Measurements from ENCODE around the gene KCNG2. TPM values are rescaled to one million over a fixed set of nuclear protein-coding genes. Genes with fewer than 3 reads are reported as not detected.
A peak's percentile ranks its signal among the peaks of the same experiment; 100 is the strongest.

KCNG2 gene
- total RNA-seq, 2 experiments from 2014 or later = not detected

GRCh38 chr18:79819064-79819967 lies 21.6 kb downstream of the KCNG2 start:
- H3K4me1 Mint-ChIP-seq (ENCODE audit: low read depth) = peaks cover 4% of the 10 kb centered on the region
- CTCF ChIA-PET = no interaction called here
- H3K27ac Mint-ChIP-seq = no peak overlapping the region
- intact Hi-C loops (cut with micrococcal nuclease) = no loop called here
- no peaks in the 10 kb centered on the region for H3K27me3 Mint-ChIP-seq
- DNase-seq = no peak
- TF ChIP-seq, protein P1, sequence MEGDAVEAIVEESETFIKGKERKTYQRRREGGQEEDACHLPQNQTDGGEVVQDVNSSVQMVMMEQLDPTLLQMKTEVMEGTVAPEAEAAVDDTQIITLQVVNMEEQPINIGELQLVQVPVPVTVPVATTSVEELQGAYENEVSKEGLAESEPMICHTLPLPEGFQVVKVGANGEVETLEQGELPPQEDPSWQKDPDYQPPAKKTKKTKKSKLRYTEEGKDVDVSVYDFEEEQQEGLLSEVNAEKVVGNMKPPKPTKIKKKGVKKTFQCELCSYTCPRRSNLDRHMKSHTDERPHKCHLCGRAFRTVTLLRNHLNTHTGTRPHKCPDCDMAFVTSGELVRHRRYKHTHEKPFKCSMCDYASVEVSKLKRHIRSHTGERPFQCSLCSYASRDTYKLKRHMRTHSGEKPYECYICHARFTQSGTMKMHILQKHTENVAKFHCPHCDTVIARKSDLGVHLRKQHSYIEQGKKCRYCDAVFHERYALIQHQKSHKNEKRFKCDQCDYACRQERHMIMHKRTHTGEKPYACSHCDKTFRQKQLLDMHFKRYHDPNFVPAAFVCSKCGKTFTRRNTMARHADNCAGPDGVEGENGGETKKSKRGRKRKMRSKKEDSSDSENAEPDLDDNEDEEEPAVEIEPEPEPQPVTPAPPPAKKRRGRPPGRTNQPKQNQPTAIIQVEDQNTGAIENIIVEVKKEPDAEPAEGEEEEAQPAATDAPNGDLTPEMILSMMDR (IDR thresholded peaks at IDR 0.05) = no peak
- H3K36me3 Mint-ChIP-seq (ENCODE audit: low read depth) = no peaks in the 10 kb centered on the region
- H3K9me3 Mint-ChIP-seq = no peaks in the 10 kb centered on the region
- no peak for ATAC-seq
- POLR2A ChIA-PET = no interaction called here
- no peak overlapping the region for H3K4me3 Mint-ChIP-seq

DNA sequence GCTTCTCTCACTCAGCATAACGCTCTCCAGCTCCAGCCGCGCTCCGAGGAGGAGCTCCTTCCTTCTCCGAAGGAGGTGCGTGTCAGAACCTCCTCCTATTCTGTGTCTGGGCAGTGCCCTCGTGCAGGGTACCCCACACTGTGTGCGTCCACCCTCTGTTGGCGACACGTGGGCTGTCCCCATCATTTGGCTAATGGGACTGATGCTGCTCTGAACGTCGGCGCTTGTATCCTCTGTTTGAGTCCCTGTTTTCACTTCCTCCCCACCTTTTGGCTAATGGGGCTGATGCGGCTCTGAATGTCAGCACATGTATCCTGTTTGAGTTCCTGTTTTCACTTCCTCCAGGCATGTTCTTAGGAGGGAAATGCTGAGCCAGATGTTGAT lies 22.2 kb downstream of the KCNG2 start:
- CTCF ChIA-PET = no interaction called here
- intact Hi-C loops (cut with micrococcal nuclease) = no loop called here
- TF ChIP-seq, protein P1 (IDR thresholded peaks at IDR 0.05) = no peak
- H3K36me3 Mint-ChIP-seq (ENCODE audit: low read depth) = no peaks in the 10 kb centered on the region
- H3K27ac Mint-ChIP-seq = no peak overlapping the region
- H3K9me3 Mint-ChIP-seq = no peaks in the 10 kb centered on the region
- ATAC-seq (no peak), DNase-seq (no peak)
- no peaks in the 10 kb centered on the region for H3K27me3 Mint-ChIP-seq
- POLR2A ChIA-PET = no interaction called here
- no peak overlapping the region for H3K4me3 Mint-ChIP-seq
- peaks cover 4% of the 10 kb centered on the region for H3K4me1 Mint-ChIP-seq (ENCODE audit: low read depth)

DNA sequence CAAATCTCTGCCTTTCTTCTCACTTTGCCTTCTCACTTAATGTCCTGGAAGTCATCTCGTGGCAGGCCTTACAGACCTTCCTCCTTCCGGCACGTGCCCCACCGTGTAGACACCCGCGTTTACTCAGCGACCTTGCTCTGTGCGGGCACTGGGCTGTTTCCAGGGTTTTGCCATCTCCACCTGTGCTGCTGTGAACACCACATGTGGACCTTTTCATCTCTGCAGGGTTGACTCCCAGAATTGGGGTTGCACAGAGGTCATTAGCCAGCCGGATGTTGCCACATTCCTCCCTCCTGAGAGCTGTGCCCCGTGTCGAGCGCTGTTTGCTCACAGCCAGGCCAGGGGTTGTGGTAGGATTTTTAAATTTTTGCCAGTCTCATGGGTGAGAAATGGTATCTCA lies 25.4 kb downstream of the KCNG2 start:
- H3K4me3 Mint-ChIP-seq = no peak overlapping the region
- ChIA-PET POLR2A (no interaction called here), CTCF (no interaction called here)
- H3K9me3 Mint-ChIP-seq = no peaks in the 10 kb centered on the region
- ATAC-seq (no peak), DNase-seq (no peak)
- H3K27me3 Mint-ChIP-seq = peaks cover 2% of the 10 kb centered on the region
- no peaks in the 10 kb centered on the region for H3K36me3 Mint-ChIP-seq (ENCODE audit: low read depth)
- no peak overlapping the region for H3K27ac Mint-ChIP-seq
- TF ChIP-seq, protein P1 (IDR thresholded peaks at IDR 0.05) = no peak
- intact Hi-C loops (cut with micrococcal nuclease) = no loop called here
- peaks cover 4% of the 10 kb centered on the region for H3K4me1 Mint-ChIP-seq (ENCODE audit: low read depth)

GRCh38 chr18:79825913-79826312 lies 28.2 kb downstream of the KCNG2 start:
- CTCF ChIA-PET = interaction anchor here (0.7 to 0.9 kb wide), 2 partner anchors 34 to 36 kb away, joined by 3 to 4 read pairs; no protein-coding TSS in a partner anchor
- H3K36me3 Mint-ChIP-seq (ENCODE audit: low read depth) = no peaks in the 10 kb centered on the region
- intact Hi-C loops (cut with micrococcal nuclease) = no loop called here
- H3K4me3 Mint-ChIP-seq = no peak overlapping the region
- ATAC-seq (no peak), DNase-seq (no peak)
- H3K4me1 Mint-ChIP-seq (ENCODE audit: low read depth) = no peaks in the 10 kb centered on the region
- H3K27ac Mint-ChIP-seq = no peak overlapping the region
- H3K9me3 Mint-ChIP-seq = no peaks in the 10 kb centered on the region
- TF ChIP-seq, protein P1 (IDR thresholded peaks at IDR 0.05) = no peak
- peaks cover 2% of the 10 kb centered on the region for H3K27me3 Mint-ChIP-seq
- POLR2A ChIA-PET = no interaction called here

DNA sequence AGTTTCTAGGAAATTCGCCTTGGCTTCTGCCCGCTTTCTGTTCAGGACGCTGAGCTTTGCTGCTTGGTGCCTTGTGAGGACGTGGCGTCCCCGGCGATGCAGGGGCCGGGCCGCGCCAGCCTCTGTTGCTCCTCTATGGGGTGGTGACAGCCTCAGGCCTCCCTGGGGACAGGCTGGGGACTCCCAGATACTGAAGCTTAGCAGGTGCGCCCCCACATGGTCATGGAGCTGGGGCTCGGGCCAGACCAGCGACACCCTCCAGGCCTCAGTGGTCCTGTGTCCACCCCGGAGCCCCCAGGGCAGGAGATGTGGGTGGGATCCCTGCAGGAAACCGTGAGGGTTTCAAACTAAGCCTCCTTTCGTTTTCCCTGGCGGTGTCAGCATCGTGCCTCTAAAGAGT lies 29.2 kb downstream of the KCNG2 start:
- peaks cover 2% of the 10 kb centered on the region for H3K27me3 Mint-ChIP-seq

More for the DNA sequence above, 29.2 kb downstream of the KCNG2 start:
- Mint-ChIP-seq H3K36me3 (ENCODE audit: low read depth) (no peaks in the 10 kb centered on the region), H3K9me3 (no peaks in the 10 kb centered on the region), H3K4me3 (no peak overlapping the region), H3K4me1 (ENCODE audit: low read depth) (no peaks in the 10 kb centered on the region), H3K27ac (no peak overlapping the region)
- ChIA-PET POLR2A (no interaction called here), CTCF (interaction anchor here (0.9 kb wide), 1 partner anchor 35 kb away, joined by 4 read pairs; no protein-coding TSS in a partner anchor)
- TF ChIP-seq, protein P1 (IDR thresholded peaks at IDR 0.05) = no peak
- no peak for ATAC-seq
- DNase-seq = peak; percentile 8
- intact Hi-C loops (cut with micrococcal nuclease) = no loop called here
